Loucy (cell line): ENCODE results near the gene TMEM39A.

ENCODE experiments used
- H2AFZ ChIP-seq: fragments of 200-600 bp; sonication (generic); 2 replicates; pipeline ENCODE4 v1.6.0; 2016; ENCODE audit warnings: antibody characterized with exemption, mild to moderate bottlenecking, low read length, moderate library complexity
- H3F3A ChIP-seq: fragments of 200-600 bp; 2 replicates; pipeline ENCODE4 v1.6.0; 2016; ENCODE audit warnings: antibody characterized with exemption, low read depth, mild to moderate bottlenecking
- H3K27me3 ChIP-seq: fragments of 200-600 bp; sonication (generic); 2 replicates; pipeline ENCODE4 v1.6.1; 2014; ENCODE audit warnings: low read length, mild to moderate bottlenecking; ENCODE audit not compliant: insufficient read depth, poor library complexity, severe bottlenecking
- H3K36me3 ChIP-seq: fragments of 200-600 bp; sonication (generic); 2 replicates; pipeline ENCODE4 v1.6.1; 2016; ENCODE audit warnings: low read length; ENCODE audit not compliant: insufficient read depth
- H3K4me1 ChIP-seq: fragments of 200-600 bp; sonication (generic); 2 replicates; pipeline ENCODE4 v1.5.1; 2014; ENCODE audit warnings: low read length, mild to moderate bottlenecking; ENCODE audit not compliant: insufficient read depth, poor library complexity, severe bottlenecking
- H3K4me2 ChIP-seq: fragments of 200-600 bp; sonication (generic); 2 replicates; pipeline ENCODE4 v1.6.0; 2014; ENCODE audit warnings: antibody characterized with exemption, low read length, low read depth, mild to moderate bottlenecking; ENCODE audit not compliant: poor library complexity, severe bottlenecking
- H3K4me3 ChIP-seq: fragments of 200-600 bp; sonication (generic); 2 replicates; pipeline ENCODE4 v1.5.1; 2014; ENCODE audit warnings: low read length, mild to moderate bottlenecking, mixed read lengths; ENCODE audit not compliant: poor library complexity, severe bottlenecking
- H3K79me2 ChIP-seq: fragments of 200-600 bp; sonication (generic); 2 replicates; pipeline ENCODE4 v1.6.1; 2014; ENCODE audit warnings: low read length; ENCODE audit not compliant: insufficient read depth
- H3K9ac ChIP-seq: fragments of 200-600 bp; sonication (generic); 2 replicates; pipeline ENCODE4 v1.6.0; 2014; ENCODE audit warnings: mild to moderate bottlenecking, low read depth, low read length, moderate library complexity; ENCODE audit not compliant: poor library complexity, severe bottlenecking
- H3K9me2 ChIP-seq: fragments of 200-600 bp; sonication (generic); replicated peaks from 2 replicates; pipeline ENCODE4 v1.6.1; 2016; ENCODE audit warnings: low read depth, low read length, mixed read lengths
- H3K9me3 ChIP-seq: fragments of 200-600 bp; sonication (generic); 2 replicates; pipeline ENCODE4 v1.6.1; 2014; ENCODE audit warnings: mild to moderate bottlenecking, antibody characterized with exemption, low read length, low read depth; ENCODE audit not compliant: insufficient read depth
- H4K20me1 ChIP-seq: fragments of 200-600 bp; sonication (generic); 2 replicates; pipeline ENCODE4 v1.6.0; 2014; ENCODE audit warnings: antibody characterized with exemption, low read length, mild to moderate bottlenecking; ENCODE audit not compliant: insufficient read depth, poor library complexity, severe bottlenecking
- EZH2phosphoT487 ChIP-seq: fragments of 200-600 bp; IDR thresholded peaks from 2 replicates; pipeline ENCODE4 v1.6.1; 2018; ENCODE audit warnings: antibody characterized with exemption, mild to moderate bottlenecking, moderate library complexity, borderline replicate concordance
- TF ChIP-seq, protein P1 (sequence below): fragments of 200-600 bp; sonication (generic); conservative IDR thresholded peaks from 2 replicates; pipeline ENCODE4 v1.5.1; 2014; ENCODE audit warnings: mild to moderate bottlenecking, antibody characterized with exemption, low read length

TMEM39A gene

DNA sequence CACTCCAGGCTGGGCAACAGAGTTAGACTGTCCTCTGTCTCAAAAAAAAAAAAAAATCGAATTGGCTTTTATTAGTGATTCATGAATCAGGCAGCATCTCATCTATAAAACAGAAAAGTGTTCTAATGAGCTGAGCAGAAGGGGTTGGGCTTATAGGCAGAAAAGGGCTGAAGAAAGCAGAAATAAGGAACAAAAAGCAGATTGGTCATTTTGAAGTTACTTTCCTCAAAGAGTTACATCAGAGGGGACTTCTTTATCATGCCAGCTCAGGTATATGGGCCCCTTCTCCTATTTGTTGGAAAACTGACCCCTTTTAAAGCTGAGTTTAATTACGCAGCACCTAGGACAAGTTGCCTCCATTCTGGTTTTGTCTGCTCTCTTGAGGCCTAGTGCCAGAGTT lies 4.6 kb upstream of the TMEM39A start:
- Histone ChIP-seq H3K9me3 (no peaks in the 10 kb centered on the region), H3K9ac (peak overlapping the region; percentile 80), H3K36me3 (peaks cover 3% of the 10 kb centered on the region; the same call in 1 of the 2 replicates), H3K27me3 (no peaks in the 10 kb centered on the region), H2AFZ (peak overlapping the region; percentile 99), H3K79me2 (peaks cover 39% of the 10 kb centered on the region), H4K20me1 (no peaks in the 10 kb centered on the region), H3K9me2 (no peaks in the 10 kb centered on the region), H3F3A (no peaks in the 10 kb centered on the region), H3K4me3 (peak overlapping the region; percentile 100), H3K4me1 (peaks cover 36% of the 10 kb centered on the region), H3K4me2 (peak overlapping the region; percentile 93)
- TF ChIP-seq, protein P1, sequence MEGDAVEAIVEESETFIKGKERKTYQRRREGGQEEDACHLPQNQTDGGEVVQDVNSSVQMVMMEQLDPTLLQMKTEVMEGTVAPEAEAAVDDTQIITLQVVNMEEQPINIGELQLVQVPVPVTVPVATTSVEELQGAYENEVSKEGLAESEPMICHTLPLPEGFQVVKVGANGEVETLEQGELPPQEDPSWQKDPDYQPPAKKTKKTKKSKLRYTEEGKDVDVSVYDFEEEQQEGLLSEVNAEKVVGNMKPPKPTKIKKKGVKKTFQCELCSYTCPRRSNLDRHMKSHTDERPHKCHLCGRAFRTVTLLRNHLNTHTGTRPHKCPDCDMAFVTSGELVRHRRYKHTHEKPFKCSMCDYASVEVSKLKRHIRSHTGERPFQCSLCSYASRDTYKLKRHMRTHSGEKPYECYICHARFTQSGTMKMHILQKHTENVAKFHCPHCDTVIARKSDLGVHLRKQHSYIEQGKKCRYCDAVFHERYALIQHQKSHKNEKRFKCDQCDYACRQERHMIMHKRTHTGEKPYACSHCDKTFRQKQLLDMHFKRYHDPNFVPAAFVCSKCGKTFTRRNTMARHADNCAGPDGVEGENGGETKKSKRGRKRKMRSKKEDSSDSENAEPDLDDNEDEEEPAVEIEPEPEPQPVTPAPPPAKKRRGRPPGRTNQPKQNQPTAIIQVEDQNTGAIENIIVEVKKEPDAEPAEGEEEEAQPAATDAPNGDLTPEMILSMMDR = no peak
- no peak for TF ChIP-seq EZH2phosphoT487

DNA sequence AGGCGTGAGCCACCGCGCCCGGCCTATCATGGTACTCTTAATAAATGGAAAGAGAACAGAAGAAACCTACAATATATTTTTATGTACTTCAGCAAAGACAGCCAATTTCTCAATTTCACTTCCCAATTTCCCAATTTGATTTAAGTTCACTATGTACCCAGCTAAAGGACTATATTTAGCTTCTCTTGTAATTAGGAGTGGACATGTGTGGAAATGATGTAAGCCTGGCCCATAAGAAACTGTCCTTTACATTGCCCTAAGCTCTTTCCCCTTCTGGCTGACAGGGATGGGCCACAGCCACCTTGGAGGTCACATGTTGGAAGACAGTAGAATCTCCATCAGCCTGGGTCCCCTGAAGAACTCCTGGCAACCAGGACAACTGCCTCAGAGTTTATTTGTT lies 6.2 kb downstream of the TMEM39A start:
- no peak for TF ChIP-seq EZH2phosphoT487
- TF ChIP-seq, protein P1 = no peak
- peaks cover 24% of the 10 kb centered on the region for H4K20me1 ChIP-seq
- no peak overlapping the region for H3K9ac ChIP-seq
- peaks cover 29% of the 10 kb centered on the region for H3K4me1 ChIP-seq
- no peak overlapping the region for H3K4me3 ChIP-seq
- H3K4me2 ChIP-seq = no peak overlapping the region
- H3K79me2 ChIP-seq = peaks cover 40% of the 10 kb centered on the region
- H3F3A ChIP-seq = no peaks in the 10 kb centered on the region
- no peaks in the 10 kb centered on the region for H3K9me3 ChIP-seq
- peaks cover 46% of the 10 kb centered on the region; the same call in 1 of the 2 replicates for H3K36me3 ChIP-seq
- H3K9me2 ChIP-seq = no peaks in the 10 kb centered on the region
- no peak overlapping the region for H2AFZ ChIP-seq
- H3K27me3 ChIP-seq = no peaks in the 10 kb centered on the region

- Histone ChIP-seq H2AFZ (no peak overlapping the region), H3K9me2 (no peaks in the 10 kb centered on the region), H3K36me3 (peaks cover 52% of the 10 kb centered on the region; the same call in 1 of the 2 replicates), H3K4me3 (peak overlapping the region; percentile 26), H3K27me3 (no peaks in the 10 kb centered on the region), H3K4me2 (peak overlapping the region; percentile 50), H3K79me2 (peaks cover 33% of the 10 kb centered on the region), H3K9ac (no peak overlapping the region), H3K9me3 (no peaks in the 10 kb centered on the region), H4K20me1 (peaks cover 17% of the 10 kb centered on the region), H3K4me1 (peaks cover 21% of the 10 kb centered on the region), H3F3A (no peaks in the 10 kb centered on the region)
- TF ChIP-seq, protein P1 = no peak
- no peak for TF ChIP-seq EZH2phosphoT487
Observed at GRCh38 chr3:119456469-119456868, 6.9 kb downstream of the TMEM39A start.
